ENCODE data around the gene WNT2B.

Gene WNT2B

GRCh38 chr1:112520166-112520565 is 11.4 kb downstream of the WNT2B start:
- Histone ChIP-seq H3K27ac (ENCODE audit: extremely low read depth, low read depth, low read length) (no peak overlapping the region), H3K4me3 (ENCODE audit: low read depth, low read length) (no peak overlapping the region), H3K4me1 (ENCODE audit: control insufficient read depth, insufficient read depth, low read length) (no peaks in the 10 kb centered on the region), H3K36me3 (ENCODE audit: control insufficient read depth in 2 of 2, insufficient read depth in 1 of 2, low read length in 2 of 2) (peaks cover 0 to 18% of the 10 kb centered on the region in 2 experiments; a peak in 1 of 3 replicates), H3K9me3 (ENCODE audit: control insufficient read depth, insufficient read depth, low read depth, low read length) (no peaks in the 10 kb centered on the region)
- TF ChIP-seq ZNF560 (tag by site-specific recombination; IDR thresholded peaks at IDR 0.05; ENCODE audit: borderline replicate concordance): no peak
- ChIA-PET POLR2A (no interaction called here), CTCF (no interaction called here)

- Histone ChIP-seq H3K4me3 (ENCODE audit: low read depth, low read length) (no peak overlapping the region), H3K27ac (ENCODE audit: extremely low read depth, low read depth, low read length) (no peak overlapping the region), H3K36me3 (ENCODE audit: control insufficient read depth in 2 of 2, insufficient read depth in 1 of 2, low read length in 2 of 2) (peaks cover 0 to 24% of the 10 kb centered on the region in 2 experiments; a peak in 1 of 3 replicates), H3K9me3 (ENCODE audit: control insufficient read depth, insufficient read depth, low read depth, low read length) (no peaks in the 10 kb centered on the region), H3K4me1 (ENCODE audit: control insufficient read depth, insufficient read depth, low read length) (no peaks in the 10 kb centered on the region)
- TF ChIP-seq ZNF660 (tag by site-specific recombination; IDR thresholded peaks at IDR 0.05): 0 out of 2 replicates have a peak, but pooled peaks have one; percentile 54
- TF ChIP-seq KLF1 (tag by site-specific recombination; IDR thresholded peaks at IDR 0.05): no peak
- TF ChIP-seq ZNF292 (tag by site-specific recombination; IDR thresholded peaks at IDR 0.05; ENCODE audit: borderline replicate concordance, low read depth): no peak
- no peak for TF ChIP-seq ZNF132 (tag by site-specific recombination; IDR thresholded peaks at IDR 0.05; ENCODE audit: borderline replicate concordance)
- no peak for TF ChIP-seq YY2 (tag by site-specific recombination; IDR thresholded peaks at IDR 0.05)
- peak; percentile 41; the same call in 1 of the 2 replicates for TF ChIP-seq ZNF398 (tag by site-specific recombination; IDR thresholded peaks at IDR 0.05)
- no peak for TF ChIP-seq ZNF624 (tag by site-specific recombination; IDR thresholded peaks at IDR 0.05)
- TF ChIP-seq ZFHX2 (tag by site-specific recombination; conservative IDR thresholded peaks at IDR 0.05): peak; percentile 36
- TF ChIP-seq ZNF585B (tag by site-specific recombination; IDR thresholded peaks at IDR 0.05): no peak
- 0 out of 2 replicates have a peak, but pooled peaks have one; percentile 26 for TF ChIP-seq ZIC2 (tag by site-specific recombination; IDR thresholded peaks at IDR 0.05)
- no peak for TF ChIP-seq ZNF114 (tag by site-specific recombination; IDR thresholded peaks at IDR 0.05)
- TF ChIP-seq ZNF280D (tag by site-specific recombination; IDR thresholded peaks at IDR 0.05): no peak
- CTCF ChIA-PET: interaction anchor here (0.6 to 1.1 kb wide), 3 partner anchors 14 to 1561 kb away, joined by 4 to 6 read pairs (median 4); partner anchors contain the start of gene WNT2B
- POLR2A ChIA-PET: interaction anchor here (0.8 to 1.3 kb wide), 4 partner anchors 8 to 182 kb away, joined by 3 to 6 read pairs (median 4); no protein-coding TSS in a partner anchor
Measured at GRCh38 chr1:112522621-112523020, 13.9 kb downstream of the WNT2B start.

GRCh38 chr1:112524251-112524650 is 15.5 kb downstream of the WNT2B start:
- TF ChIP-seq ZEB2 (tag by site-specific recombination; IDR thresholded peaks at IDR 0.05) (no peak), GLIS1 (tag by site-specific recombination; IDR thresholded peaks at IDR 0.05) (peak; percentile 89)
- H3K4me3 ChIP-seq (ENCODE audit: low read depth, low read length): no peak overlapping the region
- ChIA-PET POLR2A (interaction anchor here (0.5 to 0.6 kb wide), 2 partner anchors 16 to 800 kb away, joined by 3 to 4 read pairs; no protein-coding TSS in a partner anchor), CTCF (interaction anchor here (1.5 kb wide), 1 partner anchor 90 kb away, joined by 3 read pairs; no protein-coding TSS in a partner anchor)
- H3K27ac ChIP-seq (ENCODE audit: extremely low read depth, low read depth, low read length): no peak overlapping the region
- H3K4me1 ChIP-seq (ENCODE audit: control insufficient read depth, insufficient read depth, low read length): no peaks in the 10 kb centered on the region
- no peaks in the 10 kb centered on the region for H3K9me3 ChIP-seq (ENCODE audit: control insufficient read depth, insufficient read depth, low read depth, low read length)
- H3K36me3 ChIP-seq (ENCODE audit: control insufficient read depth in 2 of 2, insufficient read depth in 1 of 2, low read length in 2 of 2): peaks cover 0 to 24% of the 10 kb centered on the region in 2 experiments; a peak in 1 of 3 replicates
